OCI-LY3 (cell line): Measurements from ENCODE around the gene ARL5A.
"Not testable (repeated sequence)": the region's sequence is repeated elsewhere in the genome, so short reads cannot be mapped to it uniquely, and the experiment has no call there.

Source experiments
- H2AFZ ChIP-seq: fragments of 200-600, 300-600 bp; shearing (Covaris generic); 2 replicates; pipeline ENCODE4 v1.6.0; 2014; ENCODE audit warnings: antibody characterized with exemption, low read depth, low read length
- H3K27ac ChIP-seq: fragments of 200-600, 300-600 bp; sonication (generic); 2 replicates; pipeline ENCODE4 v1.5.1; 2014; ENCODE audit warnings: mild to moderate bottlenecking, low read length, moderate library complexity, mixed read lengths
- H3K27me3 ChIP-seq: fragments of 200-600, 300-600 bp; sonication (generic); 2 replicates; pipeline ENCODE4 v1.6.1; 2014; ENCODE audit warnings: low read depth, low read length, mixed read lengths
- H3K36me3 ChIP-seq: fragments of 200-600, 300-600 bp; sonication (generic); replicated peaks from 2 replicates; pipeline ENCODE3; 2014; ENCODE audit warnings: low read depth, low read length, mixed read lengths
- H3K4me1 ChIP-seq: fragments of 300-600, 200-600 bp; sonication (generic); 2 replicates; pipeline ENCODE4 v1.6.1; 2014; ENCODE audit warnings: low read length, mixed read lengths
- H3K4me2 ChIP-seq: fragments of 200-600, 300-600 bp; sonication (generic); 2 replicates; pipeline ENCODE4 v1.6.1; 2014; ENCODE audit warnings: low read length, mixed read lengths
- H3K4me3 ChIP-seq: fragments of 300-600, 200-600 bp; sonication (generic); 2 replicates; pipeline ENCODE4 v1.5.1; 2014; ENCODE audit warnings: antibody characterized with exemption, mild to moderate bottlenecking, low read length, moderate library complexity
- H3K79me2 ChIP-seq: fragments of 300-600, 200-600 bp; shearing (Covaris generic); 2 replicates; pipeline ENCODE4 v1.6.1; 2014; ENCODE audit warnings: mild to moderate bottlenecking, low read length, mixed read lengths
- H3K9ac ChIP-seq: fragments of 300-600, 200-600 bp; shearing (Covaris generic); 2 replicates; pipeline ENCODE4 v1.6.0; 2014; ENCODE audit warnings: mild to moderate bottlenecking, low read length, moderate library complexity
- H3K9me3 ChIP-seq: fragments of 200-600, 300-600 bp; shearing (Covaris generic); 2 replicates; pipeline ENCODE4 v1.6.1; 2014; ENCODE audit warnings: low read length, mixed read lengths; ENCODE audit not compliant: insufficient read depth
- H4K20me1 ChIP-seq: fragments of 200-600, 300-600 bp; sonication (generic); 2 replicates; pipeline ENCODE4 v1.6.1; 2016; ENCODE audit warnings: low read length, mixed read lengths; ENCODE audit not compliant: insufficient read depth
- CTCF ChIP-seq: fragments of 200-600, 300-600 bp; sonication (generic); IDR thresholded peaks from 2 replicates; pipeline ENCODE4 v1.5.1; 2014; ENCODE audit warnings: antibody characterized with exemption, low read length, low read depth
- EZH2phosphoT487 ChIP-seq: fragments of 200-600 bp; shearing (Covaris generic); IDR thresholded peaks from 2 replicates; pipeline ENCODE4 v1.6.1; 2018; ENCODE audit warnings: antibody characterized with exemption, mixed run types, low read depth

The ARL5A gene

GRCh38 chr2:151828143-151828889, at the start of gene ARL5A:
Gene ARL5A, minus strand, starts transcription at chr2:151828421. Its CDS starts 245 bp downstream, at chr2:151828176.
- Histone ChIP-seq H3K4me3 (peak within 1 kb of the TSS; percentile 100), H4K20me1 (peaks cover 39% of the 10 kb centered on the region), H3K79me2 (peaks cover 49% of the 10 kb centered on the region), H3K4me1 (peaks cover 27% of the 10 kb centered on the region), H3K9me3 (no peaks in the 10 kb centered on the region), H2AFZ (peak within 1 kb of the TSS; percentile 93), H3K36me3 (peaks cover 3% of the 10 kb centered on the region), H3K27me3 (peaks cover 13% of the 10 kb centered on the region; the same call in 1 of the 2 replicates), H3K27ac (peak within 1 kb of the TSS; percentile 66), H3K9ac (peak within 1 kb of the TSS; percentile 96), H3K4me2 (peak within 1 kb of the TSS; percentile 91)
- no peak for TF ChIP-seq CTCF
- TF ChIP-seq EZH2phosphoT487: no peak

- H3K36me3 ChIP-seq, H3K79me2 ChIP-seq, H3K9ac ChIP-seq, H3K4me3 ChIP-seq, H3K4me1 ChIP-seq, H3K4me2 ChIP-seq, H4K20me1 ChIP-seq, H3K9me3 ChIP-seq, H3K27ac ChIP-seq, H2AFZ ChIP-seq: not testable (repeated sequence)
- H3K27me3 ChIP-seq: peaks cover 33% of the 10 kb centered on the region
Observed at GRCh38 chr2:151875631-151876030, 47.4 kb upstream of the ARL5A start.

- Histone ChIP-seq H3K36me3 (no peaks in the 10 kb centered on the region), H4K20me1 (no peaks in the 10 kb centered on the region), H3K27me3 (peaks cover 56% of the 10 kb centered on the region), H3K9ac (no peak overlapping the region), H3K4me2 (no peak overlapping the region), H2AFZ (no peak overlapping the region), H3K9me3 (no peaks in the 10 kb centered on the region), H3K27ac (no peak overlapping the region), H3K79me2 (no peaks in the 10 kb centered on the region), H3K4me1 (no peaks in the 10 kb centered on the region), H3K4me3 (no peak overlapping the region)
- TF ChIP-seq CTCF (no peak), EZH2phosphoT487 (no peak)
Observed at GRCh38 chr2:151872463-151872862, 44.2 kb upstream of the ARL5A start.

- Histone ChIP-seq H3K36me3 (no peaks in the 10 kb centered on the region), H2AFZ (no peak overlapping the region), H3K4me1 (no peaks in the 10 kb centered on the region), H3K27me3 (peaks cover 83% of the 10 kb centered on the region), H3K9ac (no peak overlapping the region), H3K9me3 (no peaks in the 10 kb centered on the region), H3K4me2 (no peak overlapping the region), H3K4me3 (no peak overlapping the region), H3K27ac (no peak overlapping the region), H3K79me2 (no peaks in the 10 kb centered on the region), H4K20me1 (no peaks in the 10 kb centered on the region)
- TF ChIP-seq EZH2phosphoT487: no peak
- no peak for TF ChIP-seq CTCF
Observed at GRCh38 chr2:151869291-151869690, 41.1 kb upstream of the ARL5A start.
